GM21367 (cell line): Measurements from ENCODE around the gene PIRT.

Experiments
- ATAC-seq: cut with Tn5 transposase; IDR thresholded peaks from one replicate; pipeline ENCODE4 v1.9.1; 2021; ENCODE audit not compliant: unreplicated experiment

PIRT gene

DNA sequence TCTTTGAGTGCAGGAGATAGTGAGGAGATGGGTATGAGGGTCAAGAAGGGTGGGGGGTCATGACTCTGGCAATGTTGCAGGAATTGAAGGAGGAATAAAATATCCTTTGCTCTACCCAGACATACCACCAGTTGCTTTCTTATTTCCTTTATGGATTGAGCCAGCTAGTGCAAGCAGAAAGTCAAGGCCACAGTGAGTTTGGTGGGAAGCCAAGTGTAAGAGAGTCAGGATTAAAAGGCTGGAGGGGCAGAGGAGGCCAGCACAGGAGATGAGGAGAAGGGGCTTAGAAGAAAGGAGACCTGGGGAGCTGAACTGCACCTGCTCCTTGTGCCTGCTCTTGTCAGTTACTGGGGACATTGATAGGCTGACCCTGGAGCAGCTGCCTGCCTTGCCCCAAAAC is 16.1 kb downstream of the PIRT start:
- no peak for ATAC-seq

DNA sequence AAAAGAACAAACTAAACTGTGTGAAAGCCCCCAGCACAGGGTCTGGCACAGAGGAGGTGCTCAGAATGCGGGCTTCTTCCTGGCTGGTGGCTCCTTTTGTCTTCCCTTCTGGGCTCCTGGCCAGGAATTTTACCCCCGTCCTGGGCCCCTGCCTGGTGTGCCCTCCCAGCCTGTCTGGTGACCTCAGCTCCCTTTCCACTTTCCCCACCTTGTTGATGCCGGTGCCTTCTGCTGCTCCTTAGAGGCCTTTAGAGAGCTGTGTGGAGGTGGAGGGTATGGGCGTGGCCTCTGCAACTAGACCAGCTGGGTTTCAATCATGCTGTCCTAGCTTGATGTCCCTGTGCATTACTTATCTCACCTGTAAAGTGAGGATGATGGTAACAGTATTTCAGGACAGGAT is 16.8 kb downstream of the PIRT start:
- no peak for ATAC-seq

DNA sequence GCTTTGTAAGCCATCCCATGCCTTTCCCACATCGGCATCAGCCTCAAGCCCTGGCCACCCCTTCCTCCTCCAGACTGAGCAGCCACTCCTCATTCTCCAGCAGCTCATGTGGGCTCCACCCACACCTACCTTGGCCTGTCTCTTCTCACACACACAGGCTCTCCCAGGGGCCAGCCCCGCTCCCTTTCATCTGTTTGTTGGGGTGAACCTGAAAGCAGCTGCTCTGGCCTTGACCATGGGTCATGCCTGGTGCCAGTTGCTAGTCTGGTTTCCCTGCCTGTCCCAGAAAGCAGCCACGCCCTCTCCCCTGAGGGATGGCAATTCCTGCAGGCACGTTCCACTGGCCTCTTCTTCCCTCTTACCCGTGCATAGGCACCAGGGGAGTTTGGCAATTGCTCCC is 22.6 kb downstream of the PIRT start:
- no peak for ATAC-seq

DNA sequence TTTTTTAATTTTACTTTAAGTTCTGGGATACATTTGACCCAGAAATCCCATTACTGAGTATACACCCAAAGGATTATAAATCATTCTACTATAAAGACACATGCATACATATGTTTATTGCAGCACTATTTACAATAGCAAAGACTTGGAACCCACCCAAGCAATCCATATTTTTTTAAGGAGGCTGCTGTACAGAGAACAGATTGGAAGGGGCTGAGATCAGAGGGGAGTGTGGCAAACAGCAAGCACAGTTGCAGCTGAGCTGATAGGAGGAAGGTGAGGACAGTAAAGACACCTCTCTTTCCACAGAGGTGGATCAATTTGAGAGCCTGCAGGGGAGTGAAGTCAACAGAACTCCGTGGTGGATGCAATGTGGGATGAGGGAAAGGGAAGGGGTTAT is 23.8 kb downstream of the PIRT start:
- ATAC-seq: no peak

DNA sequence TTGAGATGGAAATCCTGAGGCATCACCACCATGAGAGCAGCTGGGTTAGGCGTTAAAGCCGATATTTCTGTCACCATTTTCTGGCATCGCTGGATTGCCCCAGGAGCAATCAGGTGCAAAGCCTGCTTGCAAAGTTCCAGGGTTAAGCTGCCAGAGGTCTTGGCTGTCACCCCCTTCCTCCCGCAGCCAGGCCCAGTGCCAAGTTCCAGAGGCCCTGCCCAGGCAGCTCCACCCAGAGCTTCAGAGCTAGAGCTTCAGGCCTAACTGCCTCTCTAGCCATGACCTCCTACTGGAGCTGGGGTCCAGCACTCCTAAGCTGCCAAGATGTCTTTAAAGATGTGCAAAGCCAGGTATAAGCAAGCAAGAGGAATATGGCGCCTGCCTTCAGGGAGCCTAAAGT is 25.2 kb downstream of the PIRT start:
- ATAC-seq: no peak

DNA sequence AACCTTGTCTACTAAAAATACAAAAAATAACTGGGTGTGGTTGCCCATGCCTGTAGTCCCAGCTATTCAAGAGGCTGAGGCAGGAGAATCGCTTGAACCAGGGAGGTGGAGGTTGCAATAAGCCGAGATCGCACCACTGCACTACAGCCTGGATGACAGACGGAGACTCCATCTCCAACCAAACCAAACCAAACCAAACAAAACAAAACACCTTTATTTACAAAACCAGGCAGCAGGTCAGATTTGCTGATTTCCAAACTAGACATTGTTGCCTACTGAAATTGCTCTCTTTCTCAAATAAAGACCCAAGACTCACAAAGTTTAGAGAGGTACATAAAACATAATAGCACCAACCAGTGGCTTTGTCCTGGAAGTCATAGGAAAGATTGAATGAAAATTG is 28.3 kb downstream of the PIRT start:
- no peak for ATAC-seq

DNA sequence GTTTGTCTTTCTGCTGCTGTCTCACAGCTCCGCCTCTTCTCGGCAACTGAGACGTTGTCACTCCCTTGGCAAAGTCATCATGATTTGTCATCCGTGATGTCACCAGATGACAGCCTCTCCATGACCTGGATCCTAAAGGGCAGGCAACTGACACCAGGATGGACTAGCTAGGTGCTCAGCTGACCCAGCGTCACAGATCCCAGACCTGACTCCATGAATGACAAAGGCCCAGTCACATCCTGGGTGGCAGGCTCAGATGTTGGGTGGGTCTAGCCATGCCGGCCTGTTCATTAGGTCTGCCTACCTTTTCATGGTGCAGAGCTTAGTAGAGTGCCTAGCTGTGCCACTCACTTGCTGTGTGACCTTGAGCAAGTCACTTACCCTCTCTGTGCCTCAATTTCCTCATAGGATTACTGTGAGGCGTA is 30.2 kb downstream of the PIRT start:
- no peak for ATAC-seq

DNA sequence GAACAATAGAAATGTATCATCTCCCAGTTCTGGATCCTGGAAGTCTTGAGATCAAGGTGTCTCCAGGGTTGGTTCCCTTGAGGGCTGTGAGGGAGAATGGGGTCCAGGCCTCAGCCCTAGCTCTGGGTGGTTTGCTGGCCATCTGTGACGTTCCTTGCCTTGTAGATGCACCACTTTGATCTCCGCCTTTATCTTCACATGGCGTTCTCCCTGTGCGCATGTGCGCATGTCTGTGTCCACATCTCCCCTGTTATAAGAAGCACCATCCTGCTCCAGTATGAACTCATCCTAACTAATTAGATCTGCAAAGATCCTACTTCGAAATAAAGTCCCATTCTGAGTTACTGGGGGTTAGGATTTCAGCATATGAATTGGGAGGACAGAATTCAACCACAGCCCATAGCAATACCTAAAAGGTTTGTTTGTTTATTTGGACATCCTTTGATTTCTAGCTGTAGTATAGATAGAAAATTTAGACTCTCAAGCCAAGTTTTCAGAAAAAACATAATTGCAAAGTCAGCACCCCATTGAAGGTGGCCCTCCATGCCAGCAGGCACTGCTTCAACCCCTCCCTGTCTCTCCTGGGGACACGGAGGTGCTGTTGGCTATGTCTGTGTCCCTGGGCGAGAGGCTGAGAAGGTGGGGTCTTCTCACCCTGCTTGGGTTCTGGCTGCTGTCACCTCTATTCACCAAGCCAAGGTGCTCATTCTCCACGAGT is 31.2 kb downstream of the PIRT start:
- ATAC-seq: no peak

DNA sequence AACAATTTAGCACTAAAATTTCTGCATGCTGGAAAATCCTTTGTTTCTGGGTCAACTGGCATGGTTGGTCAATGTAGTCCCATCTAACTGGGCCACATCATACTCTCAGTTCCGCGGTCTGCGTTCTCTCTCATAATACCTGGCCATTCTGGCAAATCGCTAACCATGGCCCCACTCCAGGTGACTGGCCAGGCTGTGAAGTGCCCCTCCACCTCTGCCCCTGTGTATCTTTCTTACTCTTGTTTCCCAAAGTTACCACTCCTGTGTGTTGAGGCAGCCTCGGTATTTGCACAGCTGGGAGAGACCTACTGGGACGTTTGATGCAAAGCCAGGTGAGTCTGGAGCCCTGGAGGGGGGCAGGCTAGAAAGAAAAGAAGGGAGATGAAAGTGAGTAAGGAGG is 32.0 kb downstream of the PIRT start:
- no peak for ATAC-seq

DNA sequence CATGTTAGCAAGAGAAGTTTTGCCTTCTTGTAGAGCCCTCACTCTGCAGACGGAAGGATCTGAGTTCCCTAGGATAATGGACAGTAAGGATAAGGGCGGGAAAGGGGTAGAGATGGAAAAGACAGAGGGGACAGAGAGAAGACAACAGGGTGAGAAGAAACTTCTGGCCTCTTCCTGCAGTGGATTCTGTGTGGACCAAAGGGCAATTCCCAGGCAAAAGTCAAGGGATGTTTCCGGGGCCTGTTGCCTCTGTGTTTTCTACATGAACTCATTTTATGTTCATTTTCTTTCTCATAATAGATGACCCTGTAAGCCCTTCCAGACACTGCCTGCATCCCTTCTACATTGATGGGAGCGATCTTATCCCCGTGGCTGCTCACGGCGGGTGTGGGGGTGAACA is 33.3 kb downstream of the PIRT start:
- ATAC-seq: no peak

DNA sequence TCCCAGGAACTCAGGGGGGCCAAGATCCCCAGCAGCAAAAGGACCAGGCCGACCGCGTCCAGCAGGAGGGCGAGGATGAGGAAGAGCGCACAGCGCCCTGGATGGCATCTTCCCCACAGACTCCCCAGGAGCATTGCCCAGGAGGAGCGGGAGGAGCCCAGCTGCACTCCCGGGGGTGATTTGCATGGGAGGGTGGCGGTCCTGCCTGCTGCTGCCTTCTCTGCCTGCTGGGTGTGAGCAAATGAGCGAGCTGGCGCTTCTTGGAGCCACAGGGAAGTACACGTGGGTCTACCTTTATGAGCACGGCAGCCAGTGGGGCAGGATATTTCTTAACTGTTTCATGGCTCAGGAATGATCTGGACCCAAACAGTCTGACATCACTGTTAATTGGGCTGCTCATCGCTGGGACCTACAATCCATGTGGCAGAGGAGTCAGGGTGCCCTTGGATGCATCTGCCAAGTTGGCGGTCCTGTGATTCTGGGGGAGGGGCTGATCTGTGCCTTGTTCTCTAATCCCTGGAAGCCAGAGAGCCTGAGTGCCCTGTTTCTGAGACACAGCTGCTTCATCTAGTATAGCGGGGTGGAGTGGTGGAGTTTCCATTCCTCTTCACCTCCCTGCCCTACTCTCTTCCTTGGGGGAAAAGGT is 33.9 kb downstream of the PIRT start, which contains the start of gene TMEM238L:
TSS of gene TMEM238L (minus strand) at position 270 of the 646 bp plus-strand sequence. CDS start at position 134, 136 bp downstream.
- no peak for ATAC-seq

DNA sequence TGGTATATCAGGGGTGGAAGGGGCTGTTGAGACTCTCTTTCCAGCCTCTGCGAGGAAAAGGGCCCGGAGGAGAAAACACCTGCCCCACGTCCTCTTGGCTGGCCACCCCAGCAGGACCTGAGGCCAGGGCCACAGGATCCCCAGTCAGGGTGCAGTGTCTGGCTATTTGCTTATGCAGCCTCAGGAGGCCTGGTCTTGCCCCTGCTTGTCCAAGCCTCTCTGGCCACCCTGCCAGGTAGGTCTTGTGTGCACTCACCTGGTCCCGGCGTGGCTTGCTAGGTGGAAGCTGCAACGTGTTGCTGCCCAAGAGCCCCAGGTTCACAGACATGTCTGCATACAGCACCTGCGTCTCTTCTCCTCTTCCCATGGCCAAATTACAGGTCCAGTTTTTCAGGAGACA is 34.5 kb downstream of the PIRT start:
- no peak for ATAC-seq

DNA sequence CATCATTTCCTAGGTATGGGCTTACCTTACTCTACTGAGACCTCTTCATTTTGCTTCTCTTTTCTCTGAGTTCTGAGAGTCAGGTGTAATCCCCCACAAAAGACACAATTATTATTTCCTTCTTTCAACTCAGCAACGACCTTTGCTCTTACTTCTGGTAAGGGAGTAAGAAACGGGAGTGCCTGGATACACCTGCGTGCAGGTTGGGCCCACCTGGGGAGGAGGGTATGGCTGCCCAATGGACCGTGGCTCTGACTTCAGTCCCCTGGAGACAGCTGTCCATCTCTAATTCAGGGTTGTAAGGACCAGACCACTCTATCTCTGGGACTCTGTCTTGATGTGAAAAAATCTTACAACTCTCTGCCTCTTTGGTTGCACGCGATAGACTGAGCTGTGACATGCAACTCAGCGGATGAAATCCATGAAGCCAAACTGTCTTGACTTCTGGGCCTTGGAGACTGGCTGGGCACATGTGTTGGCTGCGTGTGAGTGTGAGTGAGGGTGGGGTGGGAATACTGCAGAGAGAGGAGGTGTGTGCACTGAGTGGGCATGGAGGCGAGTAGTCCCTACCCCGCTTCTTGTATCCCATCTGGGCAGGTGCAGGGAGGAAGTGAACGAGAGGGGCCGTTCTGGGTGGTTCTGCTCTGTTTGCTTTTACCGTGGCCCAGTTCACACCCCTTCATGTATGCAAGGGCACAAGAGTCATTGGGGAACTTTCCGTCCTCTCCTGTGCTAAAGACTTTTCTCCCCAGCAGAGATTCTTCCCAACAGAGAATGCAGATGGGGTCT is 35.2 kb downstream of the PIRT start:
- ATAC-seq: no peak

DNA sequence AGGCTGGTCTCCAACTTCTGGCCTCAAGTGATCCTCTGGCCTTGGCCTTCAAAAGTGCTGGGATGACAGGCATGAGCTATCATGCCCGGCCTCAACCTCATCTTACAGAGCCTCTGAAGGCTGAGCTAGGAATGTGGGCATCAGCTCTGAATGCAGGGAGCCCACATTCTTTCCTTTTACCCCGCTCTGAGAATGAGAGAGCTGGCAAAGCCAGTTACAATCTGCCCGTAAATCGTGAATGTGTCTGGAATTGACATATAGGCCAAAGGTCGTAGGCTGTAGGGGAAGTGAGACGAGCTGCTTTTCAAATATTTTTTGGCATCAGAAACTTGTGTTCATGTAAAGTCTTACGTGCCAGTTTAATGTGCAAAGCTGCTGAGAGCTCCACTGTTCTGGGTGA is 38.5 kb downstream of the PIRT start:
- no peak for ATAC-seq

DNA sequence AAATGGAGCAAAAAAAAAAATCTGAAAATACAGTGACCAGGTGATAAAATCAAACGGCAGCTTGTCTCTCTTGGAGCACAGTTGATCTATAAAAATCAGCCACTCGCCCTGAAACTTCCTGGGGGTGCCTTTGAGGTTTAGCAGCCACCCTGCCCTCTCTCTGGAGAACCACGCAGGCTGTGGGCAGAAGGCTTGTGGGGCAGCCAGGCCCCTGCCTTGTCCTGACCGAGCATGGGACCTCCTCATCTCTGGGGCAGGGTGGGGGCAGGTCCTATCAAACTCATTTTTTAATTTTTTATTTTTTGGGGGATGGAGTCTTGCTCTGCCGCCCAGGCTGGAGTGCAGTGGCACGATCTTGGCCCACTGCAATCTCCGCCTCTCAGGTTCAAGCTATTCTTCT is 39.0 kb downstream of the PIRT start:
- ATAC-seq: no peak

DNA sequence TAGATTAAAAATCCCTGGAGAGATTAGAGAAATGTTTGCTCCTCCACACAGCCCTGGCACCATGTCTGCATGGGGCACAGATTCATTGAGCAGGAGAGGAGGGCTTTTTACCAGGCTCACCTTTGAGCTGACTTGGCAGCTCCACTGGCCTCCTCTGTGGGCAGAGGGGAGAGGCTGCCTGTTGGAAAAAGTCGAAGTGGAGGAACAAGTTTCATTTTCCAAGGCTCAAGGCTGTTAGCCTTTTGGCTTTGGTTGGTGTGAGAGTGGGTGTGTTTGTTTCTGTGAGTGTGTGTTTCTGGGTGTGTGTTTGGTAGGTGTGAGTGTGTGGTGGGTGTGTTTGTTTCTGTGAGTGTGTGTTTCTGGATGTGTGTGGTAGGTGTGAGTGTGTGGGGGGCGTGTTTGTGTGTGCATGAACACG is 39.5 kb downstream of the PIRT start:
- ATAC-seq: no peak

DNA sequence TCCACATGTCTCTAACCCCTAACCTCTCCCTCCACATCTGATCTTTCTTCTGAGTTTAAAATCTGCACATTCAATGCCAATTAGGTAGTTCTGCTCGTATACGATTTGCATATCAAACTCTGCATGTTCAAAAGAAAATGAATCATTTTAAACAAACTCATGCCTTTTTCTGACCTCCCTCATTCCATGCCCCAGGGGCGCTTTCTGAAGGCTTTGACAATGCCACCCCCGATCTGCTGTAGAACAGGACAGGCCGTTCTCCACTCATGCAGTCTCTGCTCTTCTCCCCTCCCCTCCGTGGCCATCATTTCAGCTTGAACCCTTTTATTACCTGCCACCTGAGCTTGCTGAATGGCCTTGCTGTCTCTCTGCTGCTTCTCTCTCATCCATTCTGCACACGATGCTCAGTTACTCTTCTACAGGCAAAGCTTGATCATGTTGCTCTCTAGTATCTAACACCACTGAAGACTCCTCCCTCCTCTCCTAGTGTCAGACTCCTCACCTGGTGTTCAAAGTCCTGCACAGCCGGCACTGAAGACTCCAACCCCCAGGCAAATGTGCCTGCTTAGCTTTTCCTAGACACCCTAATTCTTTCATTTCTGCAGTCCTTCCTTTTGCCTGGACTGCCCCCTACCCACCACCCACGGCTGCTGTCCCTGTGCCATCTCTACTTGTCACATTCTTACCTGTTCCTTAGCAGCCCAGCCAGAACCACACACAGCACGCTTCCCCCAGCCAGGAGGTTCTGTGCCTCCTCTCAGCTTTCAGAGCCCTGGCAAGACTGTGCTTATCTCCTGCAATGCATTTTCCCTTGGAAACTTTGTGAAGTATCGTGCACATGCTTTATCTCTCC is 40.2 kb downstream of the PIRT start:
- no peak for ATAC-seq

DNA sequence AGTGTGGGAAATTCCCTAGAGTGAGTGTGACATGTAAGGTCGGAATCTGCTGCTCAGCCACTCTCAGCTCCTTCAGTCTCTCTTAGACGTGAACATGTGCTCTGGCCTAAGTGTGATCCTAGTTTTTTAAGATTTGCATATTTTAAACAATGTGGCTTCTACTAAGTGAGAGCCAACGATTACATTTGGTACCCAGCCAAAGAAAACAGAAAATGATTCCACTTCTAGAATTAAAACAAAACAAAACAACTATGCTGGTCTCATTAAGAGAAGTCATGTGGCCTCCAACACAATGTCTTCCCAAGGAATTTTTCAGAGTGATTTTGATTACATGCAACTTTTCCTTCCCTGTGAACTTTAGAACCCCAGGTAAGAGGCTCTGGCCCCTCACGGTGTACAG is 44.1 kb downstream of the PIRT start:
- no peak for ATAC-seq

DNA sequence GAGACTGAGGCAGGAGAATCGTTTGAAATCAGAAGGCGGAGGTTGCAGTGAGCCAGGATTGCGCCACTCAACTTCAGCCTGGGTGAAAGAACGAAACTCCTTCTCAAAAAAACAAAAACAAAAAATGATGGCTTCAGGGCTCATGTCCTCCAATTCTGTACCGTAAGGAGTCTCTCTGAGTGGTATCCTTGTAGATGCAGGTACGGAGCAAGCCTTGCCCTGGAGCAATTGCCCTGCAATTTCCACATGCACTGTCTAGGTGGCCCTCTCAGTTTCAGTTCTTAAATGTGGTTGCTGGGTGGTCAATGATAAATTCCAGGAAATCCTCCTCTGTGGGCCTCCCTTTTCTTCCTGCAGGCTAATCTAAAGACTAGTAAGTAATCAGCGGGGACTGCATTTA is 44.6 kb downstream of the PIRT start:
- ATAC-seq: no peak

DNA sequence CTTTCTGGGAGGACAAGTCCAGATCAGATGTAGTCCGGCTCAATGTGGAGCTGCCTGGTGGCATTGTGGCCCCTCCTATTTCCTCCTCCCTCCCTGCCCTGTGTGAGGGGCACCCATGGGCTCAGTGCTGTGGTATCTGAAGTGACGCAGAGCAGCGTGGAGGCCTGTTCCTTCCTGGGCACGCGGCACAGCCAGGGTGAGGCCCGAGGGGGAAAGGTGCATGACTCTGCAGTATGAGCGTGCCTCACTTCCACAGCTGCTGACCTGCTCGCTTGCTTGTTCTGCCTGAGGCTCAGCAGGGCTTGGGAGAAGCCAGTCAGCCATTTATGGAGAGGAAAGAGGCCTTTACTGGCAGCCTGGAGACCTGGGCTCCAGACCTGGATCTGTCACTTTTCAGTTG is 45.7 kb downstream of the PIRT start:
- ATAC-seq: no peak
